Spleen (tissue), 11 donors: ENCODE data around the gene CLCN5. TPM values are rescaled to one million over a fixed set of nuclear protein-coding genes. Genes with fewer than 3 reads are reported as not detected.

Source experiments
- DNase-seq: peaks from one replicate; pipeline ENCODE4 v3.0.0-alpha.2; 2020
- H3K27ac ChIP-seq, 8 donors: fragments of 200-600 bp; sonication (generic) in 7 of 8; 1 replicate in 4 of 8; 2 replicates in 4 of 8; pipeline versions ENCODE4 v1.5.0 to v1.8.0; 2016 to 2021; ENCODE audit warnings: inconsistent platforms in 4 of 8, mild to moderate bottlenecking in 4 of 8, moderate library complexity in 1 of 8
- H3K27me3 ChIP-seq, 7 donors: fragments of 200-600 bp; sonication (generic) in 6 of 7; replicated peaks in 1 of 7; 1 replicate in 4 of 7; 2 replicates in 3 of 7; pipeline versions ENCODE4 v1.5.0 to v1.8.0; 2016 to 2021; ENCODE audit warnings: inconsistent platforms in 3 of 7, mild to moderate bottlenecking in 1 of 7
- H3K36me3 ChIP-seq, 6 donors: fragments of 200-600 bp; sonication (generic) in 5 of 6; 1 replicate in 4 of 6; 2 replicates in 2 of 6; pipeline versions ENCODE4 v1.5.0 to v1.8.0; 2016 to 2021; ENCODE audit warnings: inconsistent platforms in 2 of 6
- H3K4me1 ChIP-seq, 6 donors: fragments of 200-600 bp; sonication (generic) in 5 of 6; 1 replicate in 3 of 6; 2 replicates in 3 of 6; pipeline versions ENCODE4 v1.5.0 to v1.8.0; 2016 to 2021; ENCODE audit warnings: inconsistent platforms in 3 of 6
- H3K4me3 ChIP-seq, 8 donors: fragments of 200-600 bp; sonication (generic) in 7 of 8; 1 replicate in 4 of 8; 2 replicates in 4 of 8; pipeline versions ENCODE4 v1.5.0 to v1.8.0; 2016 to 2021; ENCODE audit warnings: inconsistent platforms in 4 of 8, mild to moderate bottlenecking in 4 of 8, moderate library complexity in 2 of 8
- H3K9me3 ChIP-seq, 8 donors: fragments of 200-600 bp; sonication (generic) in 7 of 8; 1 replicate in 4 of 8; 2 replicates in 4 of 8; pipeline versions ENCODE4 v1.5.0 to v1.8.0; 2016 to 2021; ENCODE audit warnings: inconsistent platforms in 4 of 8
- CTCF ChIP-seq, 11 experiments: fragments of 200-600 bp in 7 of 11; fragments of 450-650 bp in 4 of 11; sonication (generic) in 4 of 11; IDR thresholded peaks in 8 of 11; conservative IDR thresholded peaks in 3 of 11; 1 replicate in 7 of 11; 2 replicates in 4 of 11; pipeline versions ENCODE4 v1.4.0 to v1.8.0; 2016 to 2021; ENCODE audit warnings: antibody characterized with exemption in 11 of 11, inconsistent platforms in 4 of 11, mild to moderate bottlenecking in 1 of 11
- POLR2A ChIP-seq, 3 donors: fragments of 450-650 bp; IDR thresholded peaks; one replicate each; pipeline ENCODE4 v1.5.1; 2017; ENCODE audit warnings: antibody characterized with exemption in 3 of 3, mild to moderate bottlenecking in 1 of 3
- POLR2AphosphoS5 ChIP-seq, 3 donors: sonication (generic); formaldehyde crosslinking; IDR thresholded peaks; one replicate each; pipeline ENCODE4 v1.5.1; 2017; ENCODE audit warnings: antibody characterized with exemption in 3 of 3
- WGBS, 5 donors: extraction: QIAGEN DNeasy Blood & Tissue Kit in 3 of 5; methylation state at CpG; one replicate each; pipeline versions ENCODE4 v1.1.5 to v1.1.7; 2013 to 2018; 5-methylcytosine and 5-hydroxymethylcytosine counted together
- intact Hi-C: fragments of 100-400 bp; cut with DNase I; formaldehyde crosslinking; loops from one replicate; pipeline ENCODE4 v1.15.0; 2023; ENCODE audit warnings: low total_unique reads
- polyA plus RNA-seq, 3 donors: library from polyadenylated mRNA; stranded (reverse); fragments of 200-250 nt; gene quantifications; one replicate each; pipeline ENCODE4 v1.2.1, GENCODE V29; 2013
- total RNA-seq, 7 donors: library from RNA; depleted of rRNA in 3 of 7; stranded (reverse); fragments of >200 nt in 3 of 7; fragmentation: NEBNext Ultra II Directional in 4 of 7; extraction: Animal tissue kit (Norgen Biotek cat#: 25700) in 4 of 7; gene quantifications; one replicate each; pipeline versions ENCODE4 v1.1.0 to v1.2.1, GENCODE V29; 2016 to 2021
- donor health status: healthy with polysubstance abuse.
- donor health status: DM: no; HTN: no; CAD: no; lungs with moderate emphysema.
- donor health status: DM: no; HTN: no; CAD: no.
- donor health status: Bipolar disorder and iron deficiency.
- donor health status: healthy.
- donor health status: DM: no; HTN: no; CAD: no.
- donor health status: DM: yes; HTN: yes; CAD: no.

CLCN5 gene
- total and polyA plus RNA-seq, 10 donors, result 0.71 to 8.9 (median 6.3) TPM

GRCh38 chrX:50073601-50074000 lies 151.2 kb downstream of the CLCN5 start:
- no peak for TF ChIP-seq CTCF (IDR thresholded peaks at IDR 0.05 in 8 of 11, conservative IDR thresholded peaks at IDR 0.05 in 3 of 11)
- TF ChIP-seq POLR2AphosphoS5 (IDR thresholded peaks at IDR 0.05), result no peak
- no peak for TF ChIP-seq POLR2A (IDR thresholded peaks at IDR 0.05)
- H3K9me3 ChIP-seq, result no peaks in the 10 kb centered on the region
- WGBS, 5 donors, result 85 to 100% (median 94%) methylated on average over 2 of the region's 2 CpGs
- no peaks in the 10 kb centered on the region for H3K4me1 ChIP-seq
- intact Hi-C loops, result no loop called here
- no peaks in the 10 kb centered on the region for H3K36me3 ChIP-seq
- H3K27me3 ChIP-seq, result no peaks in the 10 kb centered on the region
- no peak overlapping the region for H3K27ac ChIP-seq
- DNase-seq, result no peak
- H3K4me3 ChIP-seq, result no peak overlapping the region

DNA sequence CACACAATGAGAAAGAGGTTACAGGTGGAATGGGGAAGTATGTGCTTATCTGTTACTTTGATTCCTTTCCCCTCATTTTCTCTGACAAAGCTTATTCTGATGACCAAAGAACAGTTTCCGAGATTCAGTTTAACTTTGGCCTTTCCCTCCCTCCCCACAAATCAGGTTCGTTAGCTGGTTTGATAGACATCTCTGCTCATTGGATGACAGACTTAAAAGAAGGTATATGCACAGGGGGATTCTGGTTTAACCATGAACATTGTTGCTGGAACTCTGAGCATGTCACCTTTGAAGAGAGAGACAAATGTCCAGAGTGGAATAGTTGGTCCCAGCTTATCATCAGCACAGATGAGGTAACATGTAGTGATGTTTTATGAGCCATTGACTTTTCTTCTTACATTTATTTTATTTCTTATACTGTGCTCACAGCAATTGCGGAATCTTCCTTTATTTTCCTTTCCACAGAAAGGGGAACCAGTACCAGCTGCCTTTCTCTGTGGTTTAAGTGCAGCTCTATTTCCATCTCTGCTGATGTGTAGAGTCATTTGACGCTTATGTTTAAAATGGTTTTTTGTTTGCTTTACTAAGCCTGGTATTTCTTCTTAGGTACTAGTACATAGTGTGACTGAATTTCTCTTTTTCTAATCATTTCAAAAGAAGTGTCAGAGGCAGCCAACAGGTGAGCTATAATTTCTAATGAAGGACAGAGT lies 153.4 kb downstream of the CLCN5 start:
- H3K36me3 ChIP-seq, result no peaks in the 10 kb centered on the region
- no peaks in the 10 kb centered on the region for H3K4me1 ChIP-seq
- TF ChIP-seq POLR2AphosphoS5 (IDR thresholded peaks at IDR 0.05) (no peak), CTCF (IDR thresholded peaks at IDR 0.05 in 8 of 11, conservative IDR thresholded peaks at IDR 0.05 in 3 of 11) (no peak), POLR2A (IDR thresholded peaks at IDR 0.05) (no peak)
- no peaks in the 10 kb centered on the region for H3K9me3 ChIP-seq
- H3K4me3 ChIP-seq, result no peak overlapping the region
- no peaks in the 10 kb centered on the region for H3K27me3 ChIP-seq
- no peak for DNase-seq
- WGBS, 5 donors, result 50 to 59% (median 53%) methylated on average over 4 of the region's 4 CpGs
- intact Hi-C loops, result no loop called here
- no peak overlapping the region for H3K27ac ChIP-seq

- no peaks in the 10 kb centered on the region for H3K4me1 ChIP-seq
- intact Hi-C loops, result loop anchor here (10.0 kb wide), 1 partner anchor 167 kb away; no protein-coding TSS in a partner anchor
- H3K36me3 ChIP-seq, result peaks cover 0 to 3% (median 0%) of the 10 kb centered on the region in 6 donors
- no peaks in the 10 kb centered on the region for H3K27me3 ChIP-seq
- TF ChIP-seq CTCF (IDR thresholded peaks at IDR 0.05 in 8 of 11, conservative IDR thresholded peaks at IDR 0.05 in 3 of 11) (peak in 2 of 11 experiments; percentile 18 to 20), POLR2AphosphoS5 (IDR thresholded peaks at IDR 0.05) (no peak)
- no peak overlapping the region for H3K27ac ChIP-seq
- DNase-seq, result no peak
- H3K4me3 ChIP-seq, result no peak overlapping the region
- no peaks in the 10 kb centered on the region for H3K9me3 ChIP-seq
- WGBS, 5 donors, result 39 to 46% (median 45%) methylated on average over 3 of the region's 3 CpGs
Measured at GRCh38 chrX:50081282-50081889, 159.0 kb downstream of the CLCN5 start.

DNA sequence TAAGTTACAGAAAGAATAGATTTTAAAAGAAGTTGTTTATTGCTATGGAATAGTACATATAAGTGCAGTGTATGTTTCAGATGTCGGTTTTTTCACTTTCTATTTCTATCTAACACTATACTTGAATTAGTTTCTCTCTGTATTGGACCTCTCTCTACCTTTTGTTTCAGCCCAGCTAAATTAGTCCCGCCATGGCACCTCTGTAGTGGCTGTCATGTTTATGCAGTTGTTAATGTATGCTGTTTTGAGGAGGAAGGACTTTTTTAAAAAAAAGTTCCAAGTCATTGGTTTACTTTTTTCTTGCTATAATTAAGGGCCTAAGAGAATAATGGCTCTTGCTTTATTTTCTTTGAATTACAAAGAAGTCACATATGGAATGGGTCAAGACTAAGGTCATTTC lies 160.3 kb downstream of the CLCN5 start:
- no peaks in the 10 kb centered on the region for H3K4me1 ChIP-seq

More for the DNA sequence above, 160.3 kb downstream of the CLCN5 start:
- no peak overlapping the region for H3K27ac ChIP-seq
- no peaks in the 10 kb centered on the region for H3K9me3 ChIP-seq
- no peak overlapping the region for H3K4me3 ChIP-seq
- H3K36me3 ChIP-seq, result peaks cover 0 to 8% (median 0%) of the 10 kb centered on the region in 6 donors
- TF ChIP-seq POLR2AphosphoS5 (IDR thresholded peaks at IDR 0.05) (no peak), CTCF (IDR thresholded peaks at IDR 0.05 in 8 of 11, conservative IDR thresholded peaks at IDR 0.05 in 3 of 11) (no peak)
- intact Hi-C loops, result loop anchor here (10.0 kb wide), 1 partner anchor 168 kb away; no protein-coding TSS in a partner anchor
- no peaks in the 10 kb centered on the region for H3K27me3 ChIP-seq
- no peak for DNase-seq
- 63 to 87% (median 76%) methylated on average over 2 of the region's 2 CpGs for WGBS, 5 donors
